Mononuclear cell (primary cell): Measurements from ENCODE around the gene CSRNP3. TPM values are rescaled to one million over a fixed set of nuclear protein-coding genes. Genes with fewer than 3 reads are reported as not detected.

Source experiments
- H3K27me3 ChIP-seq: 2 replicates; pipeline ENCODE4 v1.6.0; 2011; ENCODE audit warnings: low read length, control low read depth; ENCODE audit not compliant: insufficient read depth
- H3K4me1 ChIP-seq: 2 replicates; pipeline ENCODE4 v1.5.1; 2011; ENCODE audit warnings: mild to moderate bottlenecking, low read length, control low read depth; ENCODE audit not compliant: insufficient read depth
- H3K4me3 ChIP-seq: 2 replicates; pipeline ENCODE4 v1.5.1; 2011; ENCODE audit warnings: mild to moderate bottlenecking, low read length, moderate library complexity
- H3K9me3 ChIP-seq: 2 replicates; pipeline ENCODE4 v1.5.1; 2011; ENCODE audit warnings: low read depth, mild to moderate bottlenecking, control low read depth, low read length
- total RNA-seq: library from RNA; depleted of rRNA; stranded (reverse); fragments of >200 nt; gene quantifications from one replicate; pipeline ENCODE4 v1.2.3, GENCODE V29; 2012

Gene CSRNP3
- total RNA-seq, 1 donor, result under 0.01 TPM

DNA sequence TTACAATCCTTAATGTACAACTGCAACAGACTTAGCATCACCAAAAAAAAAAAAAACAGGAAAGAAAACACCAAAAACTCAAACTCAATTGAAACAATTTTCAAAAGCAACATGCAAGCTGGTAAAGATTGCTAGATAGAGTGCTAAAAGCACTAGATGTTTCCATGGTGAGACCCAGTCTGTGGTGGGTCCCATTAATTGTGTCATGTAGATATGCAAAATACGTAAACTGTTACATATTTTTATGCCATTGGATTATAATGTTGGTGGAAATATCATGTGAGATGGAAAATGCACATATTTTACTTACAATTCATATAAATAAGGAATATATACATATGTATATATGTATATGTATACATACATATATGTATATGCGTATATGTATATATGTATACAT lies 30.5 kb downstream of the CSRNP3 start:
- Histone ChIP-seq H3K27me3 (no peaks in the 10 kb centered on the region), H3K4me3 (no peak overlapping the region), H3K4me1 (no peaks in the 10 kb centered on the region), H3K9me3 (no peaks in the 10 kb centered on the region)

DNA sequence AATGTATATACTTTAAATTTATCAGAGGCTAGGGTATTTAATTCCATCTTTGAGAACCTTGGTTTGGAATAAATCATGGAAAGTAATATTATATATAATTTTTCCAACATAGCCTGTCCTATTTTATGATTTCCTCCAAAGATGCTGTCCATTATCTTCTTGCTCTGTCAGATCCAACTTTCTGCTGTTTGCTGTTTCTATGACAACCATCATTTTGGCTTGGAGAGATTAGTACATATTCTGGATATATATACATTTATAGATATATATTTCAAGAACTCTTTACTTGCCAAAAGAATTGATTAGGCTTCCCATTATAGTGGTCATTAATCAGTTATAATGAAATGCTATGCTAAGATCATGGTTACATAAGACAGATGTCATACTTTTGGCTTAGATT lies 31.3 kb downstream of the CSRNP3 start:
- no peaks in the 10 kb centered on the region for H3K4me1 ChIP-seq
- no peaks in the 10 kb centered on the region for H3K9me3 ChIP-seq
- no peak overlapping the region for H3K4me3 ChIP-seq
- no peaks in the 10 kb centered on the region for H3K27me3 ChIP-seq

DNA sequence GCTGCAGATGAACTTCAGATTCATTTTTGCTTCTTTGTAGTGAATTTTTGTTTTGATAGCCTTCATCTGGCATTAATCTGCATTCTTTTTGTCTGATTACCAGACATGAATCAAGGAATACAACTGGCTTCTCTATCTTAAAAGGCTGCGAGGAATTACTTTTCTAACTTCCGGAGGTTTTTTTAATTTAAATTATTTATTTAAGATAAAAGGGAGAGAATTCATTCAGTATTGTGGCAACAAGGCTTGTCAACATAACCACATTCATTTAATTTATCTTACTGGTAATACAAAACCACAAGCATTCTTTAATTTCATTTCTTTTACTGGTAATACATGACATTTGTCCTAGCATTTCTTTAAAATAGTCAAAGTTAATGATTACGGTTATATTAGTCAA lies 36.0 kb downstream of the CSRNP3 start:
- H3K27me3 ChIP-seq, result no peaks in the 10 kb centered on the region
- H3K4me3 ChIP-seq, result no peak overlapping the region
- H3K9me3 ChIP-seq, result no peaks in the 10 kb centered on the region
- H3K4me1 ChIP-seq, result no peaks in the 10 kb centered on the region

DNA sequence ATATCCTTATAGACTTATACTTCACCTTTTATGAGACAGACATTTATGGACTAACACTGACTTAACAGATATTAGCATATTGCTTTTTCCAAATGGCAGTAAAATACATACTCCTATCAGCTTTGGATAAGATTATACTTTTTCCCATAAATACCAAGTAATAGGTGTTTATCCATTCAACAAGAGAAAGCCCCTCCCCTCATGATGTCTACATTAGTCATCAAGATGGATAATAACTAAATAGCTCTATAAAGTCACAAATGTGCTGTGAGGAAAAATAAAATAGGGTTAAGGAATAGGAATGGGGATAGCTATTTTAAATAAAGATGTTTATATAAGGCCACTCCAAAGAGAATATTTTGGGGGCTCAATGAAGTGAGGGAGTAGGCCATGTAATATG lies 39.4 kb downstream of the CSRNP3 start:
- Histone ChIP-seq H3K9me3 (no peaks in the 10 kb centered on the region), H3K4me1 (no peaks in the 10 kb centered on the region)

DNA sequence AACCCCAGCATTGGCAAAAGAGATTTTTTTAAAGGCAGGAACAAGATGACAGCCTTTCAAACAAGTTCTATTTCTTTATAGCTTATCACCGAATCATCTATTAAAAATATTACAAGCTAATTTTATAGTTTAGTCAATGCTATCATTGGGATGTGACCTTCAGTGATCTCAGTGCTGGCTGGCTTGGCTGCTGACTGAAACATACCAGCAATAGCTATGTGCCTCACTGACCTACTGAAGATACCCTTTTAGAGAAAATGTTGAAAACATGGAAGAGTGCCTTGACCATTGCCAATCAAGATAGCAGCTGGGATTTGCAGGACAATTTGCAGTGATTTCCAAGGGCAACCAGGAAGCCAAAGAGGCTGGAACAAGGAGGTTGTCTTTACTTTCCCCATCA lies 44.0 kb downstream of the CSRNP3 start:
- Histone ChIP-seq H3K4me3 (no peak overlapping the region), H3K27me3 (no peaks in the 10 kb centered on the region), H3K4me1 (no peaks in the 10 kb centered on the region), H3K9me3 (no peaks in the 10 kb centered on the region)

More for the DNA sequence above, 39.4 kb downstream of the CSRNP3 start:
- H3K4me3 ChIP-seq, result no peak overlapping the region
- no peaks in the 10 kb centered on the region for H3K27me3 ChIP-seq

DNA sequence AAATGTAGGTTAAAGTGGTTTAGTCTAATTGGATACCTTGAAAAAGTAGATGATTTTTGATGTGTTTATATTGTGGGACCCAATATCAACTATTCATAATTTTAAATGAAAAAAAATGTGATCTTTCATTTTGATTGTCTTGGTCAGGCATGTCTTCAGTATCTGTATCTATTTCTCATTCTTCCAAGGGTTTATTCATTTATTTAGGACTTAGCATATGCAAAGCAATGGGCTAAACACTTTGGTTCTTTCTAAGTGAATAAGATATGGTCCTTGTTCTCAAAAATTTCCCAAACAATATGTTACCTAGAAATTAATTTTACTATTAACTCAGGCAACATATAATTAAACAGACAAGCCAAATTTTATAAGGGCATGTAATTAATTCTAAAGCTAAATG lies 49.1 kb downstream of the CSRNP3 start:
- Histone ChIP-seq H3K9me3 (no peaks in the 10 kb centered on the region), H3K27me3 (no peaks in the 10 kb centered on the region), H3K4me1 (no peaks in the 10 kb centered on the region), H3K4me3 (no peak overlapping the region)

DNA sequence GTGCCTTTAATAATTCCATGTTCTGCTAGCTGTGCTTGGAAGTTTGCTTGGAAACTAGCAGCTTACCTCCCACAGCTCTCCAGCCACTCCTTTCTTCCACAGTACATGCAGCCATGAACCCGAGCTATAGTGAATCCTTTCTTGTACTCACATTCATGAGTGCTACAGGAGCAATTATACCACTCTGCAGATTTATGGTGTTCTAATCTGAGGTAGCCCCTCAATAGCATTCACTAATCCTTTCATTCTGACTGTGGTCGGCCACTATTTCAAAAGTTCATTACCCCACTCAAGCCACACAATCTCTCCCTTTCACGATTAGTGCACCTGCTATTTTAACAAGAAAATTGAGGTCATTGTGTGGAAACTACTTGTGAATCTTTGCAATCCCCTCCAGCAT lies 53.2 kb downstream of the CSRNP3 start:
- no peaks in the 10 kb centered on the region for H3K4me1 ChIP-seq
- no peaks in the 10 kb centered on the region for H3K9me3 ChIP-seq
- no peak overlapping the region for H3K4me3 ChIP-seq
- H3K27me3 ChIP-seq, result no peaks in the 10 kb centered on the region

DNA sequence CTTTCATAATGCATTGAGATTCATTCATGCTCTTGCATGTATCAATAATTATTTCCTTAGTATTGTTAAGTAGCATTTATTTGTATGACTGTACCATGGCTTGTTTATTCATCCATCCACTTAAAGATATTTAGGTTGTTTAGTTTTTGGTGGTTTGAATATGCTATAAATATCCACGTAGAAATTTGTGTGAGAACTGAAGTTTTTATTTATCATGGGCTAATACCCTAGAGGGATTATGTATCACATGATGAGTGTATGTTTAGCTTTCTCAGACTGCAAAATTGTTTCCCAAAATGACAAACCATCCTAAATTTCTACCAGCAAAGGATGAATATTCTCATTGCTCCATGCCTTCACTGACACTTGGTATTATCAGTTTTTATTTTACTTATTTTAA lies 55.2 kb downstream of the CSRNP3 start:
- Histone ChIP-seq H3K4me1 (no peaks in the 10 kb centered on the region), H3K27me3 (no peaks in the 10 kb centered on the region), H3K4me3 (no peak overlapping the region), H3K9me3 (no peaks in the 10 kb centered on the region)

DNA sequence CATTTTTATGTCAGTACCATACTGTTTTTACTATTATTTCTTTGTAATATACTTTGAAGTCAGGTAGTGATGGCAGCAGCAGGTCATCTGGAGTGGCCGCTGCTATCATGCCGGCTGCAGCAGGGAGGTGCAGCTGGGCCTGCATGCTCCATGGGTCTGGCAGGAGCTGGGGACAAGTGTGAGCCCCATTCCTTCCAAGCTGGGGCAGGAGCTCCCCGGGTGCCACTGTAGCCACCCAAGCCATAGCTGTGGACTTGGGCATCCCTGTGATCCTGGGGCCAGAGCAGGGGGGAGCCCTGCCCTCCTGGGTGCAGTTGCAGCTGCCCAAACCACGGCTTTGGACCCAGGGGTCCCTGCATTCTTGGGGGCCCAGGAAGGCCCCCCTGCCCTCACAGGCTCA lies 59.2 kb downstream of the CSRNP3 start:
- Histone ChIP-seq H3K4me3 (no peak overlapping the region), H3K27me3 (no peaks in the 10 kb centered on the region), H3K4me1 (no peaks in the 10 kb centered on the region), H3K9me3 (no peaks in the 10 kb centered on the region)

DNA sequence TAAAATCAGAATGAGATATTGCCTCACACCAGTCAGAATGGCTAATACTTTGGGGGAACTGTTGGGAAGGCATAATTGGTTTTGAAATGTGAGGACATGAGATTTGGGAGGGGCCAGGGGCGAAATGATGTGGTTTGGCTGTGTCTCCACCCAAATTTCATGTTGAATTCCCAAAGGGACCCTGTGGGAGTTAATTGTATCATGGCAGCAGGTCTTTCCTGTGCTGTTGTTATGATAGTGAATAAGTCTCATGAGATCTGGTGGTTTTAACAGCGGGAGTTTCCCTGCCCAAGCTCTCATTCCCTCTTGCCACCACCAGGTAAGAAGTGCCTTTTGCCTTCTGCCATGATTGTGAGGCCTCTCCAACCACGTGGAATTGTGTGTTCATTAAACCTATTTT lies 59.6 kb downstream of the CSRNP3 start:
- H3K9me3 ChIP-seq, result no peaks in the 10 kb centered on the region
- H3K4me3 ChIP-seq, result no peak overlapping the region
- no peaks in the 10 kb centered on the region for H3K4me1 ChIP-seq
- no peaks in the 10 kb centered on the region for H3K27me3 ChIP-seq

DNA sequence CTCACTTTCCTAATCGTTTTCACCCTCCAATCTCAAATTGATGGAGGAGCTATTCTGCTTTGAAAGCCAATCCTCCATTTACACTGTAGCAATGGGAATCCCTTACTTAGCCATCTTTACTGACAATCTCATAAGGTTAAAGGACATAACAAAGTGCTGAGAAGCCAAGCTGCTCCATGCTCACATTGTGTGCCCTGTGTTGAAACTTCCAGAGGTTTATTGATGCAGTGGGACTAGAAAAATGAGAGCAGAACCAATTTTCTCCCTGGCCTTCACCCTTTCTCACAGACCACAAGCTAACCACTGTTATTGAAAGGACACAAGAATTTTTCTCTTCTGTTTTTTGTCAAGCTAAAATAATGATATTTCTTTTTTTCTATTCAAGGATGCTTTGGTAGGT lies 63.8 kb downstream of the CSRNP3 start:
- no peak overlapping the region for H3K4me3 ChIP-seq
- no peaks in the 10 kb centered on the region for H3K4me1 ChIP-seq
- no peaks in the 10 kb centered on the region for H3K27me3 ChIP-seq
- H3K9me3 ChIP-seq, result no peaks in the 10 kb centered on the region

DNA sequence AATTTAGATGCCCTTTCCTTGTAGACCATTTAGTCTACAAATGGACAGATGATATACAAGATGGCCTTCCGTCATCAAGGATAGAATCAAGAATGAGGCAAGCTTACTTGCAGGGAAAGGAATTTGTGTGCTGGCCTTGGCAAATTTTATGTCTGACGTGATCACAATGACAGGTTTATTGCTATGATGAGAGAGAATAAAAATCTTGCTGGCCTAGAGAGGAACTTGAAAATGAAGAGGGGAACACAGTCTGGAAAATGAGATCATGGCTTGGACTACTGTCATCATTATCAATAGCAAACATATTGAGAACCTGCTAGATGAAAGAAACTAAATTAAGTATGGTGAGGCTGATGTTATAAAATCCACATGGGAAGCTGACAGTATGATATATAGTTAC lies 66.0 kb downstream of the CSRNP3 start:
- no peaks in the 10 kb centered on the region for H3K9me3 ChIP-seq
- H3K4me1 ChIP-seq, result no peaks in the 10 kb centered on the region

DNA sequence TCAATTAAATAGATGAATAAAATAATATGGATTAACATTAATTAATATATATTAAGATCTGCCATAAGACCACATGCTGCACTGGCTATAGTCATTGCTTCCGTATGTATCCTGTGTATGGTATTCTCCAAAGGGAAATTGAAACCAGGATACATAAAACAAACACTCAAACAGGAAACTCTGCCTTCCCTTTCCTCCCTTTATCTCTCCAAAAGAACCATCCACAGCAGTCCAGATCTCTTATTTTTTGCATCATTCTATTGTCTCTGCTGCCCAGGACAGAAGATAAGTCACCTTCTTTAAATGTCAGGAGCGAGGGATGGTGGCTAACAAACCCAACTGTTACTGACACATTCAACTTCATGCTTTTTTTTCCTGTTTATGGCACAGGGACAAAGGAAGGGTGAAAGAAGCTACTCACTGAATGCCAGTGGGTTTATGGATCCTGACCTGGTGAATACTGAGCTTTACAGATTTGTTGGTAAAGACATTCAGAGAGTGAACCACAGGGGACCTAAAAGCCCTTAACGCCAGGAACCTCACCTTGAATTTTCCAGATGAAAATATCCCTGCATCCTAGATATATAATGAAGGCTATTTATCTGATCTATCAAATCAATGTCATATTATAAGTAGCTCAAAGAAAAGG lies 67.5 kb downstream of the CSRNP3 start:
- no peaks in the 10 kb centered on the region for H3K27me3 ChIP-seq
- no peak overlapping the region for H3K4me3 ChIP-seq
- no peaks in the 10 kb centered on the region for H3K9me3 ChIP-seq
- no peaks in the 10 kb centered on the region for H3K4me1 ChIP-seq

More for the DNA sequence above, 66.0 kb downstream of the CSRNP3 start:
- H3K27me3 ChIP-seq, result no peaks in the 10 kb centered on the region
- H3K4me3 ChIP-seq, result no peak overlapping the region

DNA sequence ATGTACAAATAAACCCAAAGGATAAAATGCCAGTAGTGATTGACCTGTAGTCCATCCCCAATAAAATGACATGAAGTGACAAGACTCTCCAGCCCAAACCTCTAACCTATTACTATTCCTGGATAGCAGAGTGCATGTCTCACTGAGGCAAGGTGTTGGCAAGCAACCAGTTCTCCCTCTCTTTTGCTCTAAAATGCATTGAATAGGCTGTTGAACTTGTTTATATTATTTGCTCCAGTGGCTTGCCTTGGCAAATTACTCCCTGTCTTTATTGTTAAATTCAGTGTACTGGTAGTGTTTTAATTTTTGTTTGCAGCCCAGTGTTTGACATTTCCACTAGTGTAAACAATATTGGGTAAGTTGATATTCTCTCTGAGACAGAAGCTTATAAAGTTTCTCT lies 70.5 kb downstream of the CSRNP3 start:
- no peaks in the 10 kb centered on the region for H3K9me3 ChIP-seq
- no peaks in the 10 kb centered on the region for H3K4me1 ChIP-seq
- H3K27me3 ChIP-seq, result no peaks in the 10 kb centered on the region
- no peak overlapping the region for H3K4me3 ChIP-seq

DNA sequence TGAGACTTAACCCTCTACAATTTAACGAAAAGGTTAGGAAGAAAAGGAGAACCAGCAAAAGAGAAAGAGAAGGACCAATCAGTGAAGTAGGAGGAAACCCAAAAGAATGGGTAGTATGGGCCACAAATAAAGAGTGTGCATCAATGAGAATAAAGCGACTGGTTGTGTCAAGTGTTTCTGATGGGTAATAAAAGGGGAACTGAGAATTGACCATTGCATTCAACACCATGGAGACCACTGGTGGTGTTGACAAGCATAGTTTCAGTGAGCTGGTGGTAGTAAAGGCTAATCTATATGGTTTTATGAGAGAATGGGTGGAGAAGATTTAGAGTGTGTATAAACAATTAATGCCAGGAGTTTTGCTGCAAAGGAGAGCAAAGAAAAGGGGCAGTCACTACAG lies 75.4 kb downstream of the CSRNP3 start:
- Histone ChIP-seq H3K27me3 (no peaks in the 10 kb centered on the region), H3K9me3 (no peaks in the 10 kb centered on the region), H3K4me1 (no peaks in the 10 kb centered on the region), H3K4me3 (no peak overlapping the region)

DNA sequence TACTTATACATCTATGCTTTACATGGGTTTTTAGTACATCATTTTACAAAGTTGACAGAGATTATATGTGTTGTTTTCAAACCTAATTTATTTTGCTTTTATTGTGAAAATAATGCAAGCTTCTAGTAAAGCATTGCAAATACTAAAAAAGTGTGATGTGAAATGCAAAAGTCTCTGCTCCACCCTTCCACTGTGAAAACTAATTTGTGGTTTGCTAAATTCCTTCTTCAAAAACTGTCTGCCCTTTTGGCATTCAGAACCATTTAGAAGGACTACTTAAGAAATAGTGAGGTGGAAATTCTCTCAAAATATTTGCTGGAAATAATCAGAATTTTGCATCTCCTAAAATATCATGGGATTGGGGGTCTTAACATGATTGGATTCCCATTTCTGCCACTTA lies 78.4 kb downstream of the CSRNP3 start:
- Histone ChIP-seq H3K4me3 (no peak overlapping the region), H3K9me3 (no peaks in the 10 kb centered on the region), H3K4me1 (no peaks in the 10 kb centered on the region), H3K27me3 (no peaks in the 10 kb centered on the region)
